ENCODE data around the gene RRAD.

The RRAD gene

DNA sequence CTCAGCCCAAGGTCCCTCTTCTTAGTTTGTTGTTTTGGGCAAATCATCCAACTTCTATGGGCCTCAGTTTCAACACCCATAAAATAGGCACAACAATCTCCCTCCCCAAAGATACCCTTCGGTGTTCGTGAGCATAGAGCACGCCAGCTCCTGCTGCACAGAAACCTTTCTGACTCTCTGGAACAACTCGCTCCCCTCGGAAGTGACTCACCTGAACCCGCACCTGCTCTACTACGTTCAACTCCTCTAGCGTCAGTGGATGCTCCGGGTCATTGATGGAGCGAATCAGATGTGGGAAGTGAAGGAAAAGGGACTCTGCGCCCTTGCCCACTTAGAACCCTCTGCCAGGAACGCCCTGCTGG lies 8.4 kb upstream of the RRAD start:
- DNase-seq = no peak

DNA sequence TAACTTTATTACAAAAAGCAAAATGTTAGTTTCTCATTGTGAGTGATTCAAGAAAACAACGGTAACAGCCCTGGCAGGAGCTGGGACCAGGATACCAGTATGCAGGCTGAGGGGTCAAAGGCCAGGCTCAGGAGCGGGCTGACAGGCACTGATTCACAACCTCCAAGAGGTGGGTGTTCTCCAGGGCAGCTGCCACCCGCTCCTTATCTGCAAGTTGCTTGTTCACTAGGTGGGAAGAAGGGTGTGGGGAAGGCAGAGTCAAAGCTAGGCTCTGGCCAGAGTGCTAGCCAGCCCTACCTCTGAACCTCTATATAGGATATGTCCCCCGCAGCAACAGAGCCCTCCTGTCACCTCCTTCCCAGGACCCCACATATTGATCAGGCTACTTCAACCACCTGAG lies 6.7 kb upstream of the RRAD start:
- no peak for DNase-seq

- no peak for DNase-seq
Observed at GRCh38 chr16:66931665-66932064, 6.3 kb upstream of the RRAD start.

DNA sequence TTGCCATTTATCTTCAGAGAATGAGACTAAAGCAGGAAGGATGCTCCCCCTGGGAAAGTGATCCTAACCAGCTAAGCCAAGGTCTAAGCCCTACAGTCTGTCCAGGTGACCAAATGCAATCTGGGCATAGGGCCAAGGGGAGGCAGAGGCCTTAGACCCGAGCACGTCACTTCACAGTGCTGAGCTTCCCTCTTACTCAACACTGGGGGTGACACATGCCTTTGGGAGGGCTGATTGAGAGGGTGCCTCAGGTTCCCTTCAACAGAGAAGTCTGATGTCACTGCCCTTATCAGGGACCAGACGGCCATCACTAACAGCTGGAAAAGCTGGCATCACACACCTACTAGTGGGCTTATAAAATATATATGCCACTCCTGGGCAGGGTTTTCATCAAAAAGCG lies 4.9 kb upstream of the RRAD start:
- DNase-seq = no peak

DNA sequence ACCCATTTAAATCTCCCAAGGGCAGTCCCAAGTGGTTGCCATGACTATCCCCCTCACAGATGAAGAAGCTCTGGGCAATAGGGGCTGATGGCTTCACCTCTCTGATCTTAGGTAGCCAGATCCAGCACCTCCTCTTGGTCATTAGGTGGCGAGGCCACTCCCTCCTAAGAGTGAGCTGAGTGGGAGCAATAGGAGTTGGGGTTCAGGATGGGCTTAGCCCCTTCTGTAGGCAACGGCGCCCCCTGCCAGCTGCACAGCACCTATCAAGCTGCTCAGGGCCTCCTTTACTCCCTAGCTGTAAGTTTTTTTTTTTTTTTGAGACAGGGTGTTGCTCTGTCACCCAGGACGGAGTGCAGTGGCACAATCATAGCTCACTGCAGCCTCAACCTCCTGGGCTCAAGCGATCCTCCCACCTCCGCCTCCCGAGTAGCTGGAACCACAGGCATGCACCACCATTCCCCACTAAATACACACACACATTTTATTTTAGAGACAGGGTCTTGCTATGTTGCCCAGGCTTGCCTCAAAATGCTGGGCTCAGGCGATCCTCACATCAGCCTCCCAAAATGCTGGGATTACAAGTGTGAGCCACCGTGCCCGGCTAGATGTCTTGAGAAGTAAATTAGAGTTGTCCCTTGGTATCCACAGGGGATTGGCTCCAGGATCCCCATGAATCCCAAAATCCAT lies 3.5 kb upstream of the RRAD start:
- DNase-seq = no peak

GRCh38 chr16:66927918-66928649 lies 2.7 kb upstream of the RRAD start:
- DNase-seq = no peak

DNA sequence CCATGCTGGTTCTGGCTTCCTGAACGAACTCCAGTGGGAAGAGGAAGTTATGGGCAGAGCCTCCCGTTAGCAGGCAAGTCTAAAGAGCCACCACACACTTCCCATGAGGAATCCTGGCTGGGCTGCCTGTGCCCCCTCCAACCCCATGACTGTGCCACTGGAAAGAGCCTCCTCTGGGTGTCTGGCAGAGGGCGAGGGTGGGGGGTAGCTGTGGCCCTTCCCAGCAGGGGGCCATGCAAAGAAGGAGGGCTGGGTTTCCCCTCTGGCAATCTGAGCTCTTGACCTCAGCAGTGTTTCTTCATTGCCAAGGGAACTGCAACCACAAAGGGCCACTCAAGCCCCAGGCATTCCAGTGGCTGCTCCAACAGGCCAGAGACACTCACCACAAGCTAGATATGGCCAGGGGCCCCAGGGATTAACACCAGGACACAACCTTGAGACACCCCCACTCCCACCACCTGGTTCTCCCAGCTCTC lies 1.7 kb upstream of the RRAD start:
- peak; percentile 60 for DNase-seq

- no peak for DNase-seq
Observed at GRCh38 chr16:66926171-66926947, 1.0 kb upstream of the RRAD start.

DNA sequence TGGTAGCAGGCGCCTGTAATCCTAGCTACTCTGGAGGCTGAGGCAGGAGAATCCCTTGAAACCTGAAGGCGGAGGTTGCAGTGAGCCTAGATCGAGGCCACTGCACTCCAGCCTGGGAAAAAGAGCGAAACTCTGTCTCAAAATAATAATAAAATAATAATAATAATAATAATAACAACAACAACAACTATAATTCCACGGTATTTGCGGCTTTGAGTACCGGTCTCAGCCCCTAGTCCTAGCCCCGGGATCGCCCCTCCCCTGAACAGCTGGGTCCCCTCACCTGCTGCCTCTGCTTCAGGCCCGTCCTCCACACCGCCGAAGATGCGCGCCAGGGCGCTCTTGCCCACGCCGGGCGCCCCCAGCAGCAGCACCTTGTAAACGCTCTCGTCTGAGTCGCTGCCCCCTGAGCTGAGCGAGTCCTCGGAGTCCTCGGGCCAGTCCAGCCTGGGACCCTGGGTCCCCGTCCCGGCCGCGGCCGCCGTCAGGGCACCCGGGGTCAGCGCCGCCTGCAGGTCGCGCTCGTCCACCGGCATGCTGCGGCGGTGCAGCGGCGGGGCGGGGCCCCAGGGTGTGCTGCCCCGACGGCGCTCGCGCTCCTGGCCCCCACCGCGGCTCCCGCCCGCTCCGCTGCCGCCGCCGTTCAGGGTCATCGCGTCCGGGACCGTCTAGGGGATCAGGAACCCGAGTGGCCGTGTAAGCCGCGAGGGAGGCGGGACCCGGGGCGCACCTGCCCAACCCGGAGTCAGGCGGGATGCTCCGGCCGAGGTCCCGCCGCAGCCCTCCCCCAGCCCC lies 611 bp downstream of the RRAD start:
- DNase-seq = no peak

DNA sequence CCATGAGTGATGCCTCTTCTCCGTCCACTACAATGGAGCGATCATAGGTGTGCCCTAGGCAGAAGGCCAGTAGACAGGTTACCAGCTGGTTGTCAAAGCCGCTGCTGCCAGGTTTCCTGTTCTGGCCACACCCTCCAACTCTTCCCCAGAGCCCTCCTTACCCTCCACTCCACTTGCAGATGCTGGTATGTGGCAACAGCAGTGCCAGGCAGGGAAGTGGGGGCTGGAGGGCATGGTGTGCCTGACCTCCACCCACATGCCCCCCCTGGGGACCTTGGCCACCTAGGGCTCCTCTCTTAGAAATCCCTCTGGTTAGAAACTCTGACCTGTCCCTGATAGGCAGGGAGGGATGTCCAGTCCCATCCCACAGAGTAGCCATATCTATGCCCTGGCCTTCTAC lies 1.5 kb downstream of the RRAD start:
- no peak for DNase-seq

GRCh38 chr16:66923247-66923731 lies 2.0 kb downstream of the RRAD start:
- no peak for DNase-seq

DNA sequence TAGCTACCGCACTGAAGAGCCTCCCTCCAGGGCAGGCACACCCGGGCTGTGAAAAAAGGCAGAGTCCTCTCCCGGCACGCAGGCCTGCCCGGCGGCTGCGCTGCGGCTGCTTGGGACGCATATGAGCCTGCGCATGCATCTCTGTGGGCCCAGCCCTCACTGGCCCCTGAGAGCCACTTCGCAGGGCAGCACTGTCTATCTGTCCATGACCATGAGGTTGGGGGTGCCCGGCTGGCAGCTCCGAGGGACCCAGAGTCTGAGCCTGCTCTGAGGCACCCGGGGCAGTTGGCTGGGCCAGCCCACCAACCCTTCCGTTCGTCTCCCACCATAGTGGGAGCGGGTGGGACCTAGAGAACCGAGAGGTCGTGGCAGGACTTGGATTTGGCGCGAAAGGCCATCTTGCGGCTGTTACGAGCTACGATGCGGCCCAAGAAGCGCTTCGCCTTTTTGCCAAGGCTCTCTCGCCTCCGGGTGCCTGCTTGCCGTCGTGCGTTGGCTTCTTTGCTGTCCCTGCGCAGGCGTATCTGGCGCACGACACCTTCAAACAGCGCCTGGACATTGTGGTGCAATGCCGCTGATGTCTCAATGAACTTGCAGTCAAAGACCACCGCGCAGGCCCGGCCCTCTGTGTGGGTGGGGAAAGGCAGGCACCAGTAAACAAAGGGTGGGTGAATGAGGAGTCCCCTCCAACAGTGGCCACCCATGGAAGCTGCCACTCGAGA lies 3.4 kb downstream of the RRAD start:
- no peak for DNase-seq

GRCh38 chr16:66920924-66921680 lies 4.2 kb downstream of the RRAD start:
- no peak for DNase-seq

DNA sequence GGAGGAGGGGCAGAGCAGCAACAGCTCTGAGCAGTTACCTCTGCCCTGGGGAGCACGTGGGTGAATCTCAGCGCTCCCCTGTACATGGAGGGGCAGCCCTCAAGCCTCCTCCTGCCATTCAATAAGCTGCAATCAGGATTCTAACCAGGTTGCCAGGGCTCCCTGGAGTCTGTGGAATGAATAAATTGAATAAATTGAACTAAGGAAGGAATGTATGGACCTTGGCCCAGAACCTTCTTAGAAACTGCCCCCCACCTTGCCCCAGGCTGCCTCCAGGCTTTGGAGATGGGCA lies 5.1 kb downstream of the RRAD start:
- DNase-seq = no peak

- DNase-seq = no peak
Observed at GRCh38 chr16:66919569-66920298, 5.6 kb downstream of the RRAD start.

GRCh38 chr16:66918803-66919568 lies 6.3 kb downstream of the RRAD start, which contains the start of gene CDH16:
Gene CDH16 (minus strand): TSS chr16:66918885. CDS start chr16:66918065, 820 bp downstream.
- DNase-seq = no peak

DNA sequence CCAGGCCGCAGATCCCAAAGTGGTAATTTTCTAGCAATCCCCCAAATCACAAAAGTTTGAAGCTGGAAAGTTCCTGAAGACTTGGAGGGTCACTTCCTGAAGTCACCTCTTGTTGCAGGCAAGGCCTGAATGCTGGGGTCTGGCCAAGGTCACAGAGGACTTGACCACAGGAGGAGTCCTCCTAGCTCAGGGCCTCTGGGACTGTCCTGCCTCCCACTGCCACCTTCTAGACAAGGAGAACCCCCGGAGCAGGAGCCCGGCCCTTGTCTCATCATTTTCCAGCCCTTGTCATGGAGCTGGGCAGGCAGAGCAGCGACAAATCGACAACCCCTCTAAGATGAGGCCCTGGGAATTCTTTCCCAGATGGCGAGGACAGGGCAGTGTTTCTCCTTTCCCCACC lies 7.0 kb downstream of the RRAD start:
- DNase-seq = no peak

GRCh38 chr16:66917741-66918140 lies 7.6 kb downstream of the RRAD start:
- no peak for DNase-seq

DNA sequence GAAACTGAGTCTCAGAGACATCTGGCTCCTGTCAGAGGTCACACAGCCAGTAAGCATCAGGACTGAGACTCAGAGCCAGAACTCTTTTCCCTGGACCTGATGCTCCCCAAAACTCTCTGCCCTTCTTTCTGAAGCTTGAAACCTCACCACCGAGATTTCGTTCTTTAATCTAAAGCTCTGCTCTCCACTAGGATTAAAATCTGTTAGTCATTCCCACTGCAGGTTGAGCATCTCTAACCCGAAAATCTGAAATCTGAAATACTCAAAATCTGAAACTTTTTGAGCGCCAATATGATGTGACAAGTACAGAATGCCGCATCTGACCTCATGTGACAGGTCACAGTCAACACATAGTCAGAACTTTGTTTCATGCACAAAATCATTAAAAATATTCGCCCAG lies 8.8 kb downstream of the RRAD start:
- no peak for DNase-seq

DNA sequence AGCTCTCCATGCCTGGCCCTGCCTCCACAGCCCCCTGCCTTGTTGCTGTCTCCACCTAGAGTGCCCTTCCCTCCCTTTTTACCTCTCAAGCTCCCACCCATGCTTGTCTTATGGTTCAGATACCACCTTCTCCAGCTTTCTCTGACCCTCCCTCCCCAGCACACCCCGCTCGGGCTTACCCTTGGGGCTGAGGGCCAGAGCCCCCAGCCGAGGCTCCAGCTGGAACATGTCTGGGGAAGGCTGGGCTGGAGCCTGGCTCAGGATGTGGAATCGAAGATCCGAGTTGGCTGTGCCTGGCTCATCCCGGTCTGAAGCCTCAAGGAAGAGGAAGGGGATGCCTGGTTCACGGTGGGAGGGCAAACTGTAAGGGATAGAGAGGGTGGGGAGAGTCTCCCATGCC lies 10.3 kb downstream of the RRAD start:
- no peak for DNase-seq

Measured in GOT3 (cell line).